Stimulated activated CD8-positive, alpha-beta memory T cell treated with anti-CD3 and anti-CD28 coated beads, Interleukin-4, amount 100 ng/mL, for 1 hour (primary cell): Measurements from ENCODE around the gene MBNL1.

Source experiments
- DNase-seq, 2 donors: peaks; one replicate each; pipeline ENCODE4 v3.0.0-alpha.2; 2020; ENCODE audit warnings: low read depth in 2 of 2, low spot score in 1 of 2

MBNL1 gene

DNA sequence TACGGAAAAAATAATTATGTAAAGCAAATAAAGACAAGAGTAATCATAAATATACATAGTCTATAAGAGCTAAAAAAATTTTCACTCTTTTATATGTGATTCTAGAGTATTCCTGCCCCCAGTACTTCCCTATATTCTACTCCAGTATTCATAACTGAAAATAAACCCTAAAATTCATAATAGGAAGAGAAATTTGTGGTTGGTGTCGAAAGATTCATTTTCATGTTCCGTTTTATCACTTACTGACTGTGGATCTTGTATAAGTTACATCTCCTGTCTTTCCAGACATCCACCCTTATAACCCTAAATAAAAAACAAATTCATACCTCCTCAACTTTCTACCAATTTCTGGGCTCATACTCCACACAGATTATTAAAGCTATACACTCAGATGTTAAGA is 16.0 kb upstream of the MBNL1 start:
- DNase-seq = no peak

- no peak for DNase-seq
Observed at GRCh38 chr3:152253514-152253913, 15.2 kb upstream of the MBNL1 start.

DNA sequence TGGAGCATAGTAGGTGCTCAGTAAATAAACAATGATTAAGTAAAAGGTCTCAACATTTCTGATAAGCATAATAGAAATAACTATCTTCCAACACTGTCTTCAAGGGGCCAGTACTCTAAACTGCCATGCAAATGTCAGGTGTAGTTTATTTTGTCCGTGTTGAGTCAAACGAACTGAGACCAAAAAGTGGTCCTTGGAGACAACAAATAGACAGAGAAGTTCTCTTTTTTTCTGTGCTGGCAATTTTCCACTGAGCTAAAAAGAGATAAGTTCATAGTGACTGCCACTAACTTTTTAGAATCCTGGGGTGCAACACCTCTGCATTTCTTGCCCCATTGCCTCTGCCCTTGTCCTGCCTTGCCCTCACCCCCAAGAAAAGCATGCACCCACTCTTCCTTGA is 14.7 kb upstream of the MBNL1 start:
- DNase-seq = no peak

DNA sequence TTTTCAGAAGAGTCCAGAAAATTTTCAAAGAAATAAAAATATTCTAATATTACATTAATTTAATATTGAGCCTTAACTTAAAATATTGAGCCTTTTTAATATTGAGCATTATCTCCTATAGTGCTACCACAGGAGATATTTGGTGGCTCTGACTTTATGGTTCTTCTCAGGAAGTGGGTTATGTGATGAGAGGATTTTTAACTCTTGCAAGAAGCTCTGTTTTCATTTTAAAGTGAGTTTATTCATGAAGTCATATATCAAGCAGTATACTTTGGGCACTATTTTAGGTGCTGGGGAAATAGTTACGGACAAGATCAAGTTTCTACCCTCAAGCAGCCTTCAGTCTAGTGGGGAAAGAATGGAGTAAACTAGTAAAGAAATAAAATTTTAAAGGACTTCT is 13.4 kb upstream of the MBNL1 start:
- DNase-seq = no peak

GRCh38 chr3:152256851-152257562 is 11.7 kb upstream of the MBNL1 start:
- no peak for DNase-seq

- no peak for DNase-seq
Observed at GRCh38 chr3:152257563-152258035, 11.1 kb upstream of the MBNL1 start.

GRCh38 chr3:152258448-152259393 is 10.0 kb upstream of the MBNL1 start:
- DNase-seq = peak in 1 of 2 donors; percentile 34

- no peak for DNase-seq
Observed at GRCh38 chr3:152259468-152259867, 9.3 kb upstream of the MBNL1 start.

- no peak for DNase-seq
Observed at GRCh38 chr3:152260026-152260425, 8.7 kb upstream of the MBNL1 start.

DNA sequence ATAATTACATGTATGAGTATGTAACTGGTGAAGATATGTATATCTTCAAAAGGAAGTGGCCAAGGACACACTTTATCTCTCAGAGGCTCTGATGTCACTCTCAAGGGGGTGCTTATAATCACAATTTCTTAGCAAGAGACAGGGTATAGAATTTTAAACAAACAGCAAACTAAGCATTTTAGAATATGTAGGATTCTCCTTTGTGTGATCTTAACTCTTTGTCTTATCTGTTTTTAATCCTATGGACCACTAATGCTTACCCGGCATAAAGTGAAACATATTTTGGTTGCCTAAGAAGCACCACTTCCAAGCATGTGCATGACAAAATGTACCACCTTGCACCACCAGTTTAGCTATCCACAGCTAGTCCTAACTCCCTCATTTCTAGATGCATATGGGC is 8.2 kb upstream of the MBNL1 start:
- DNase-seq = no peak

DNA sequence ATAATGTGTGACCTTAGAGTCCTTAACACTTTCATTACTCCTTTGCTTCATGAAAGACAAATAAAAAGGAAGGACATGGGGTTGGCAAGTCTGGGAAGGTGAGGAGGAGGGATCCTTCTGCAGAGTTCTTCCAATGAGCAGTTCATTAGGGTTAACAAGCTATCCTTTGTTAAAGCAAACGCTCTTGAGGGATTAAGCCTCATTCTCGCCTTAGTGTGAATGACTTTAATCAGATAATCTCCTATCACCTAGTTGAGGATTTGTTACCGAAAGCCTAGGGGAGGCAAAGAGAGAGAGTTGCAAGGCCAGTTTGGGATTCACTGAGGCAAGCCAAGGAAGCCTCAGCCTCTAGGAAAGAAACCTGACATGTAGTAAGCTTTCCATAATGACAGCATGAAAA is 7.4 kb upstream of the MBNL1 start:
- no peak for DNase-seq

- DNase-seq = no peak
Observed at GRCh38 chr3:152263711-152264110, 5.0 kb upstream of the MBNL1 start.

DNA sequence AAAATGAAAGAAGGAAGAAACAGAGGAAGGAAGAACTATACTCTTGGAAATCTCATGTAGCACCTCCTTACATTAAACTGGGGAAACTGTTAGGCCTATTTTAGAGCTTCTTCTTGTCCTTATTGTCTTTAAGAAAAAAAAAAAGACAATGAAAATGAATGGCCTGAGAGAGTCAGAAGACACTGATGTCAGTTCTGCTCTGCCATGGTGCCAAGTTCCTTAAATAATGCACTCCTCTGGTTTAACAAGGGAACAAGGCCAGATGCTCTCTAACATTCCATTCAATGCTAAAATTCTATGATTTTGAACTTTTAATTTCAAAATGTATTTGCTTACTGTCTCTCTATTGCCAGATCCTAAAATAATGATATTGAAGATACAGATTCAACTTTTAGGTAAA is 4.4 kb upstream of the MBNL1 start:
- no peak for DNase-seq

GRCh38 chr3:152266221-152266995 is 2.3 kb upstream of the MBNL1 start:
- no peak for DNase-seq

DNA sequence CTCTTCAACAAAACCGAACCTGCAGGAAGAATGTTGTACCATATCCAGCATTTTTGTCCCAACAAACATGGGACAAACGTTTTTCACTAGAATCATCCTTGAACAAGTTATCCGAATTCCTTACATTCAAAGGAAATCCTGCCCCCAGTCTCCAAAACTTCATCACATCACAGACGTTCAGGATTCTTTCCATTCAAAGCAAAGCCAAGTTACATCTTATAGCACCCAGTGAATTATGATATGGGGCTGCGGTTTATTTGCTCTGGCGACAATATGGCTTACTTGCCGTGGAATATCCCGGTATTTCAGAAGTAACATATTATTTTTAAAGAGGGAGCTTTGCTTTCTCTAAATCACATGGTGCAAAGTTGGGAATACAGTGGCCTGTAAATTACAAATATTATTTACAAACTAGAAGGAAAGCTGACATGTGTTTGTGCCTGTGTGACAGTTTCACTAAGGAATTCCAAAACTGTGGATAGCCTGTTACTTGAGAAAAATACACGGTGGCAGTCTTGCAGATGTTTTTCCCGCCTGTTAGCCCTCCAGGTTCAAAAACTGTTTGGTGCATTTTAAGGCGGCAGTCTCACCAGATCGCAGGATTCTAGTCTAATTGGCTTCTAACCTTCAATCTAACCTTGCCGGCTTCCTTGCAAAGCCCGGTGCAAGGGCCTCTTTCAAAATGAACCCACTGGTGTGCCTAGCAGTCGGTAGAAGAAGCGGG is 736 bp upstream of the MBNL1 start:
- DNase-seq = no peak

- DNase-seq = peak in 1 of 2 donors; percentile 22
Observed at GRCh38 chr3:152269056-152269830, 514 bp downstream of the MBNL1 start.

GRCh38 chr3:152269831-152270734 is 1.4 kb downstream of the MBNL1 start:
- DNase-seq = no peak

GRCh38 chr3:152270937-152271336 is 2.2 kb downstream of the MBNL1 start:
- no peak for DNase-seq
